ENCODE results near the gene GABPB2.
"Not testable (repeated sequence)": the region's sequence is repeated elsewhere in the genome, so short reads cannot be mapped to it uniquely, and the experiment has no call there.

GABPB2 gene

DNA sequence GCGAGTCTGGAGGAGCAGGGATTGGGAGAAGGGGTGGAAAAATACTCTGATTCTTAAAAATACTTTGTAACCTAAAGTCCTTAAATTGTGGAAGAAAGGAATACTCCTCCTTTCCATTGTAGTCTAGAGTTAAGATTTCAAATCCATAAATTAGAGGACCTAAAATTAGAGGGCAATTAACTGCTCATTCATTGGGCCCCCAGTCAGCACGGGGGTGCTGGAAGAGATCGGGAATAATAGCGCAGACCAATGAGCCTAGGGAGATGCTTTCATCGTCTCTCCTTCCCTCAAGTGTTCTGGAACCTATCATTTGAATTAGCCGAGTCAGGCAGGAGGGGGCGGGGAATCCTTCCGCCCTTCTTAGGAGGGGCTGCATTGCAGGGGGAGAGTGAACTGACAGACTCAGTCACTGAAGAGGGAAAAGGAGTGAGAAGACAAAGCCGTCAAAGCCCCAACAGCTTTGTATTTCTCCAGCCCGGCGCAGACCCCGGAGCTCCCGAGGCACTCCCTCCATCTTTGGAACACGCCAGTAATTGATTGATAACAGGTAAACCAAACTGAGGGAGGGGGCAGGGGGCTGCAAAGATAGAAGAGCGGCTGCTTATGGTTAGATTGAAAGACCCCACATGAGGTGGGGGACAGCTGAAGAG, 10.4 kb upstream of the GABPB2 start, which contains the start of gene MLLT11:
Gene MLLT11, plus strand, starts transcription at position 391 of the 650 bp plus-strand sequence. CDS start 6,828 bp downstream, outside the sequence.
- DNase-seq: peak; percentile 91

DNA sequence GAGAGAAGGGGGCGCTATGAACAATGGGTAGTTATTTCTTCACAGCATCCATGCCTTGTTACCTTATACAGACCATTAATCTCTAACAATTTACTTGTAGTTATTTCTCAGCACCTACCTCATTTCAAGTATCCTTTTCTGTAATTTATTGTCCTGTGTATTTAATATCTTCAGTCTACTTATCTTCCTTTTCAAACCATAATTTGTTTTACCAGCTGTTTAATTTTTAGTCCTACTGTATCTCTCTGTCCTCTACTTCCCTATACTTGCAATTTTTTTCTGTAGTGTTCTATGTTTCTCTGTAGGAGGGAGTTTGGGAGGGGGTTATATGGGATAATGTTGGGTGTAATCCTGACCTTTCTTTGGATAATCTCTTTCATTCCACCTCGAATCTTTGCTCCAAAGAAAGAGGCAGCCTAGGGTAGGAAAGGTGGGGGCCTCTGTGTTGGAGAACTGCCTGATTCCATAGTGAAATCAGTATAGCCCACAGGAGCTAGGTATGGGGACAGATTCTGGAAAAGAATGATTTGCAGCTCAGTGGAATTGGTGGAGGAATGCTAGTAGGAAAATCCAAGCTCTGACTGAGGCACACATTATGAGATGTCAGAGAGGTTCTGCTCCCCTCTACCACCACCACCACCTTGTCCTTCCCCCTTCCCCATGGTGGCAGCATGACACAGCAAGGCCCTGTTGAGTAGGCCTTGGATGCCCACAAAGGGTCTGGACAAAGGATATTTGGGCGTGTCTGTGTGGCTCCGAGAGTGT, 9.7 kb upstream of the GABPB2 start:
- peak; percentile 53 for DNase-seq

DNA sequence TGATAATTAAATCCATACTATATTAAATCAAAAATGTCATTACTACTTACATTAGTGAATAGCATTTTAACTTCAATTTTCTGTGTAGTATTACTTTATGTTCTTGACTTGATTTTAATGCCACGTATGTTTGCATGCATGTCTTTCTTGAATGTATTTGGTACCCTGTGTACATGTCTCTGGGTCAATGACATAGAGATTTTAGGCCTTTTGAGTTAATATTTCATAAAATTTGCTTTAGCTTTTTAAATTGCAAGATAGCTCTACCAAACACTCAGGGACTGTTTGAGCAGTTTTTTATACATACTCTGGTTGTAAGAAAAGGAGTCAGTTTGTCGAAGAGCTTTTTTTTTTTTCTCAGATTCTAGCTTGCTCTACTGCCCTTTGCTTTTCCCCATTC, 8.9 kb upstream of the GABPB2 start:
- DNase-seq: no peak

DNA sequence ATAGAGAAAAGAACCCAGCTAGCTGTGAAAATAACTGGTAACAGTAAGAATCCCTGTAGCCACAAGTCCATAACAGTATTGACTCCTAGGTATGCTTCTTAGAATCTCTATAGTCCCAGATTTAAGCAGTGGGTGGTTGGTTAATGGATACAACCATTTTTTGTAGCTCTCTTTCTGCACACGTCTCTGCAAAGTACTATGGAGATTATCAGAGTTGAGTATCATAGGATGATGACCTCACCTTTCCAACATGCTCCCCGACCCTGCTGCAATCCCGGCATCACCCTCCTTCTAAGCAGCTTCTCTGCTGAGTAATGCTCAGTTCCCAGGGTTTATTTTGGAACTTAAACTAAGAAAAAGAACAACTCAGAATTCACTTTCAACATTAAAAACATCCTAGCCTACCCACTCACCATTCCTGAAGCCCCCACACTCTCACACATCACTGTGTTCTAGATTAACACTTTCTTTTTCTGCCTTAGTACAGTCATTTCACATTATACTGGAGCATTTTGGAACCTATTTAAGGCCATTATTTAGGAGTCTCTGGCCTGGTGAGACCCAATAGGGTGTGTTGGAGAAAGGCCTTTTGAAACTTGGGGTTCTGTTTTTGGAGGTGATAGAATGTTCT, 7.7 kb upstream of the GABPB2 start:
- no peak for DNase-seq

DNA sequence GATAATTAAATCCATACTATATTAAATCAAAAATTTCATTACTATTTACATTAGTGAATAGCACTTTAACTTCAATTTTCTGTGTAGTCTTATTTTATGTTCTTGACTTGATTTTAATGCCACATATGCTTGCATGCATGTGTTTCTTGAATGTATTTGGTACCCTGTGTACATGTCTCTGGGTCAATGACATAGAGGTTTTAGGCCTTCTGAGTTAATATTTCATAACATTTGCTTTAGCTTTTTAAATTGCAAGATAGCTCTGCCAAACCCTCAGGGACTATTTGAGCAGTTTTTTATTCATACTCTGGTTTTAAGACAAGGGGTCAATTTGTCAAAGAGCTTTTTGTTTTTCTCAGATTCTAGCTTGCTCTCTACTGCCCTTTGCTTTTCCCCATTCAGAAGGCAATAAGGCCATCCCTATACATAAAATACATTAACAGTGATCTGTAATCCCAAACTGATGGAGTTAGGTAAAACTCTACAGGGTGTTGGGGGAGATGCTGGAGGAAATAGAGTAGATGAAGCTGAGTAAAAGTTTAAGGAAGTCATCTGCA, 5.4 kb upstream of the GABPB2 start:
- no peak for DNase-seq

DNA sequence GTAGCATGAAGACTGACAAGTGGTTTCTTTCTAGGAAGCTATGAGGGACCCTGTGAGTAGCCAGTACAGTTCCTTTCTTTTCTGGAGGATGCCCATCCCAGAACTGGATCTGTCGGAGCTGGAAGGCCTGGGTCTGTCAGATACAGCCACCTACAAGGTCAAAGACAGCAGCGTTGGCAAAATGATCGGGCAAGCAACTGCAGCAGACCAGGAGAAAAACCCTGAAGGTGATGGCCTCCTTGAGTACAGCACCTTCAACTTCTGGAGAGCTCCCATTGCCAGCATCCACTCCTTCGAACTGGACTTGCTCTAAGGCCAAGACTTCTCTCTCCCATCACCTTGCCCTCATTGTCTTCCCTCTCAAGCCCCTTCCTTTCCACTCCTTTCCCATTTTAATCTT, 3.4 kb upstream of the GABPB2 start:
- no peak for DNase-seq

DNA sequence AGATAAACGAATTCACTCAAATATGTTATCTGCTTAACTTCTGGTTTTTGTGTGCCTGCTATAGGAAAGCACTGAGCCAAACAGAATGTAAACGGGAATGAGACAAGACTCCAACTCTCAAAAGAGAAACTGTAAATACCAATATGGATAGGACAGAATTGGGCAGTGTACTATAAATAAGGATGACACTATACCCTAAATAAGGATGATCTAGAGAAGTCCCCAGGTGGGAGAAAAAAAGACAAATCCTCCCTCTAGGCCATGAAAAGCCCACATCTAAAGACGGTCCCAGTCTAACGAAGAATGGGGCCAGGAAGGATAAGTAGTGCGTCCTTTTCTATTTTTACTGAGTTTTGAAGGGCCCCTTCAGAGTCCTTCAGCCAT, 1.5 kb upstream of the GABPB2 start:
- DNase-seq: peak; percentile 96

DNA sequence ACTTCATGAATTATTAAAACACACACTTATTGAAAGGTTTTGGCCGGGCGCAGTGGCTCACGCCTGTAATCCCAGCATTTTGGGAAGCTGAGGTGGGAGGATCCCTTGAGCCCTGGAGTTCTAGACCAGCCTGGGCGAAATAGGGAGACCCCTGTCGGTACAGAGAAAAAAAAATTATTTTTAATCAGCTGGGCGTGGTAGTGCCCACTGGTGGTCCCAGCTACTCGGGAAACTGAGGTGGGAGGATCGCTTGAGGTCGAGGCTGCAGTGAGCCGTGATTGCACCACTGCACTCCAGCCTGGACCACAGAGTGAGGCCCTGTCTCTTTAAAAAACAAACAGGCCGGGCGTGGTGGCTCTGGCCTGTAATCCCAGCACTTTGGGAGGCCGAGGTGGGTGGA, 1.7 kb downstream of the GABPB2 start:
- no peak for DNase-seq

DNA sequence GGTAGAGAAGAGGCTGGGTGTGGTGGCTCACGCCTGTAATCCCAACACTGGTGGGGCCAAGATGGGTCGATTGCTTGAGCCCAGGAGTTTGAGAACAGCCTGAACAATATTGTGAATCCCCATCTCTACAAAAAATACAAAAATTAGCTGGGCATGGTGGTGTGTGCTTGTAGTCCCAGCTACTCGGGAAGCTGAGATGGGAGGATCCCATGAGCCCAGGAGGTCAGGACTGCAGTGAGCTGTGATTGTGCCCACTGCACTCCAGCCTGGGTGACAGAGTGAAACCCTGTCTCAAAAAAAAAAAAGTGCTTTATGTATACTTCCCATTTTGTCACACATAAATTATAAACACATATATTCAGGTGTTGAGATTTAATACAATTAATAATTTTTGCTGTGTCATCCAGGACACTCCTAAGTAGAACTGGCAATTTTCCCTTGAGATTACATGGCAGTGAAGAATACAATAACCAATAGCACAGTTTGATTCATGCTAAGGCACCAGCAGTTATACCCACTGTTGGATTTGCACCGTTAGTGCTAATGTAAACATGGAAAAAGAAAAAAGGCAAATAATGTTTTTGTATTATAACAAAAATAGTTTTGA, 15.5 kb downstream of the GABPB2 start:
- no peak for DNase-seq

DNA sequence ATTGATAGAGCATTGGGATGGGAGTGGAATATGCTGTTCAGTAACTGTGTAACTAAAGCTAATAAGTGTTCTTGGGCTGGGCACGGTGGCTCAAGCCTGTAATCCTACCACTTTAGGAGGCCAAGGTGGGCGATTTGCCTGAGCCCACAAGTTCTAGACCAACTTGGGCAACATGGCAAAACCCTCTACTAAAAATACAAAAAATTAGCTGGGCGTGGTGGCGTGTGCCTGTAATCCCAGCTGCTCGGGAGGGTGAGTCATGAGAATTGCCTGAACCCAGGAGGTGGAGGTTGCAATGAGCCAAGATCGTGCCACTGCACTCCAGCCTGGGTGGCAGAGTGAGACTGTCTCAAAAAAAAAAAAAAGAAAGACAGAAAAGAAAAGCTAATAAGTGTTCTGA, 26.9 kb downstream of the GABPB2 start:
- not testable (repeated sequence) for DNase-seq

DNA sequence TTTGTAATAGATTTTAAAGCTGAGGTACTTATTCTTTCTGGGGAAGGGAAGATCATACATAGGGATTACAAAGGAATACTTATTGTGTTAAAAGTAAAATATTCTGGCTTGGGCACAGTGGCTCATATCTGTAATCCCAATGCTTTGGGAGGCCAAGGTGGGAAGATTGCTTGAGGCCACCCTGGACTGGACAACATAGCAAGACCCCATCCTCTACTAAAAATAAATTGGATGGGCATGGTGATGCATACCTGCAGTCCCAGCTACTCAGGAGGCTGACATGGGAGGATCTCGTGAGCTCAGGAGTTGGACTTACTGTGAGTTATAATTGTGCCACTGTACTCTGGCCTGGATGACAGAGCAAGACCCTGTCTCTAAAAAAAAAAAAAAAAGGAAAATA, 27.6 kb downstream of the GABPB2 start:
- DNase-seq: no peak

DNA sequence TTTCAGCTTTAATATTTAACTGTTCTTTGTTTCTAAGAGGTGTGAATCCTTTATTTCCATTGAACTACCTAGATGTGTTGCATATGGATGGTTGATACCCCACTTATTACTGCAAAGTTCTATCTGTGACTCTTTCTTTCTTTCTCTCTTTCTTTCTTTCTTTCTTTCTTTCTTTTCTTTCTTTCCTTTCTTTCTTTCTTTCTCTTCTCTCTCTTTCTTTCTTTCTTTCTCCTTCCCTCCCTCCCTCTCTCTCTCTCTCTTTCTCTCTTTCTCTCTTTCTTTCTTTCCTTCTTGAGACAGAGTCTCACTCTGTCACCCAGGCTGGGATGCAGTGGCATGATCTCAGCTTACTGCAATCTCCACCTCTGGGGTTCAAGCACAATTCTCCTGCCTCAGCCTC, 34.1 kb downstream of the GABPB2 start:
- no peak for DNase-seq

DNA sequence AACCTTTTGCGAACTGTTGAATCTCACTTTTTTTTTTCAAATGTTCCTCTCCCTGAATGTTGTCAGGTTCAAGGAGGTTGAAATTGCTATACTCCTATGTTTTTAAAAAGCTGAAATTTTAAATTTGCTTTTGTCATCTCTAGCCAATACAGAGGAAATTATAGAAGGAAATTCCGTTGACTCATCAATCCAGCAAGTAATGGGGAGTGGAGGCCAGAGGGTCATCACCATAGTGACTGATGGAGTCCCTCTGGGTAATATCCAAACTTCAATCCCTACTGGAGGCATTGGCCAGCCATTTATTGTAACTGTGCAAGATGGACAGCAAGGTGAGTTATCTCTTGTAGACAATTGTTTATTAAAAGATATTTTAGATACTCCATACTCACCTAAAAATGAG, 36.3 kb downstream of the GABPB2 start:
- no peak for DNase-seq

DNA sequence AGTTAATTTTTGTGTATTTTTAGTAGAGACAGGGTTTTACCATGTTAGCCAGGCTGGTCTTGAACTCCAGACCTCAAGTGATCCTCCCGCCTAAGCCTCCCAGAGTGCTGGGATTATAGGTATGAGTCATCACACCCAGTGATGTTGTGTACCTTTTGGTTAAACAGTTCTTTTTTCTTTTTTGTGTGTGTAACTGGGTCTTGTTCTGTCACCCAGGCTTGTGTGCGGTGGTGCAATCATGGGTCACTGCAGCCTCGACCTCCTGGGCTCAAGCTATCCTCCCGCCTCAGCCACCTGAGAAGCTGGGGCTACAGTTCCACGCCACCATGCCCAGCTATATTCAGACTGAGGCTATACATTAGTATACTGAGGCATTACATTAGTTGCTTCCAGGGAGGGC, 37.8 kb downstream of the GABPB2 start:
- DNase-seq: no peak

DNA sequence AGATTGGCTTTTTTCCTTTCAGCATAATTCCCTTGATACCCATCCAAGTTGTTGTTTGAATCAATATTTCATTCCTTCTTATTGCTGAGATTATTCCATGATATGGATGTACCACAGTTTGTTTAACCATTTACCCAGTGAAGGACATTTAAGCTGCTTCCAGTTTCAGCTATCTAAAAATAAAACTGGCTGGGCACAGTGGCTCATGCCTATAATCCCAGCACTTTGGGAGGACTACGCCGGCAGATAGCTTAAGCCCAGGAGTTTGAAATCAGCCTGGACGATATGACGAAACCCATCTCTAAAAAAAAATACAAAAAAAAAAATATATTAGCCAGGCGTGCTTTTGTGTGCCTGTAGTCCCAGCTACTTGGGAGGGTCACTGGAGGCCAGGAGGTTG, 43.3 kb downstream of the GABPB2 start:
- DNase-seq: no peak

DNA sequence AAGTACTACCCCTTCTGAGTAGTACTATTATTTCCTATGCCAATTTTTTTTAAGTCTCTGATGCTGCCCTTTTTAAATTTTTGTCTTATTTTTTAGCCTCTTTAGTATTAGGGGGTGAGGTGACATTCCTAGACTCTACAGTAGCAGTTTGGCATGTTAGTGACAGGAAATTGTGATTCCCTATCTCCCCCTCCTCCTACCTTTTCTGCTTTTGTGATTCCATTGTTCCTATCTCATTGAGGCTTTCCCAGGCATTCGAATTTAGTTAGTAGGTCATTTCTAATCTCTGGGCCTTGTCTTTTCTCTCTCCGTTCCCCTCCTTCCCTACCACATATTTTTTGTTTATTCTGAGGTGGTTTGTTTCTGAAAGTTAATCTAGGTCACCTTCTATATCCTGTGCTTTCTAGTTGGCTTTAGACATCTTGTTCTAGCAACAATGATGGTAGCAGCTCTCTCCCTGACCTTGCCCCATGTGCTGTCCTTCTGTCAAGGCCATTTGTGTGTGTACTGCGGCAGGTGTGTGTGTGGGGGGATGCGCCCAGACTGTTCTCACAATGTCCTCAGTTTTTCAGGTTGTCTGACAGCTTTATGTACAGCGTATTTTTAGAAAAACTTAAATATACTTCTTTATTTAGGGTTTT, 54.3 kb downstream of the GABPB2 start:
- DNase-seq: no peak

DNA sequence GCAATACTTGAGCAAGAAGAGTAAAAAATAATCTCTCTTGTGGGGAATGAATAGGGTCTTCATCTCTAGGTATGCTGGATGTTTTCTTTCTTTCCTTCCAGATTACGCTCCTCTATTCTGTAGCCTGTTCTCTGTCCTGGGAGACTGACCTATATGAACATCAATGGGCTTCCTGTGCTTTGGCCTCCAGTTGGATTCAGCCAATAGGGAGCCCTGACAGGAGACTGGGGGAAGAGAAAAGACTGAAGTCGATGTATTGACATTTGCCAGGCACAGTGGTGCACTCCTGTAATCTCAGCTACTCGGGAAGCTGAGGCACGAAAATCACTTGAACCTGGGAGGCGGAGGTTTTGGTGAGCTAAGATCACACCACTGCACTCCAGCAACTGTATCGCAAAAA, 58.2 kb downstream of the GABPB2 start:
- no peak for DNase-seq

DNA sequence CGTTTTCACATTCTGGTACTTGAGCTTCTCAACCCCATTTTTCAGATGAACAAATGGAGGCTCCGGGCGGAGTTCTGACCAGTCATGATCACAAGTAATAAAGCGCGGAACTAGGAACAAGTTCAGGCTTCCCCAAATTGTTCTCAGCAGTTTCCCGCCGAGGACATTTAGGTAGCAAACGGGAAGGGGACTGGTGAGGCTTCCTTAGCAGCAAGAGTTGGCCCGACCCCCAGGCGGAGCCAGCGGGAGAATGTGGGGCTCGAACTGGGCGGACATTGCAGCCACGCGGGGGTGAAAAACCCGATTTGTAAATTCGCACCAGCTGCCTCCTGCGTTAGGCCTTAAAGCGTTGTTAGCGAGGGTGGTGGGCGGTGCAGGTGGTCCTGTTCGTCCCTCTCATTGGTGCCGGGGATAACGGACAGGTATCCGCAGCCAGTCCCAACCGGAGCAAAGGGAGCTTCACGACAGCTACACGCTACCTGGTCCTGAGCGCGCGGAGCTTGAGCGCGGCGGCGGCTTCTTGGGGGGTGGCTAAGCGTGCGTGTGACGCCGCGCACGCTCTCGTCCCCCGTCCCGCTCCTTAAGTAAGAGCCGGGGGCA, 60.5 kb downstream of the GABPB2 start:
- DNase-seq: no peak

DNA sequence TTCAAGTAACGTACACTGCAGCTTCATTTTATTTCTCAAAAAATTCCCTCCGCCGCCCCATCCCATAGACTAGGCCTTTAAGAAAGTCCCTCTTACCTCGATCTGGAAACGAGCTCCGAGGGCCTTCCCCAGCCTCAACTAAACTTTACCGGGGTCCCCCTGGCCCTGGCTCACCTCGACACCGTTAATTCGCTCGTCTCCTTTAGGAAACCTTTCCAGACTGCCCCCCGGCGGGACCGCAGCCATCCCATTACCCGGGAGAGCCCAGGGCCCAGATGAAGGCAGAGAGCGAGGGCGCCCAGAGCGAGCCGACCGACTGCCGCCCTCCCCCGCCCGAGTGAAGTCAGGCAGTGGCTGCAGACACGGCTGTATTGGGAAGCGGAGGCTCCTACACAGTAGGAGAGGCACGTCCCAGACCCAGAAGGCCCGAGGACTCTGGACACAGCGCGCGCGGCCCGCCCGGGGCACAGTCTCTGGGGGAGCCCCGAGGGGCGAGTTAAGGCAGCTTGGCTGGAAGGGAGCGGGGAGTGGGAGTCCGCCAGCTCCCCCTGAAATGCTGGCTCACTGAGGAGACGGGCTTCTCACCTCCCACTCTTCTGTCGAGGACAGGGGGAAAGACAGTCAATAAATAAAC, 61.3 kb downstream of the GABPB2 start:
- no peak for DNase-seq

DNA sequence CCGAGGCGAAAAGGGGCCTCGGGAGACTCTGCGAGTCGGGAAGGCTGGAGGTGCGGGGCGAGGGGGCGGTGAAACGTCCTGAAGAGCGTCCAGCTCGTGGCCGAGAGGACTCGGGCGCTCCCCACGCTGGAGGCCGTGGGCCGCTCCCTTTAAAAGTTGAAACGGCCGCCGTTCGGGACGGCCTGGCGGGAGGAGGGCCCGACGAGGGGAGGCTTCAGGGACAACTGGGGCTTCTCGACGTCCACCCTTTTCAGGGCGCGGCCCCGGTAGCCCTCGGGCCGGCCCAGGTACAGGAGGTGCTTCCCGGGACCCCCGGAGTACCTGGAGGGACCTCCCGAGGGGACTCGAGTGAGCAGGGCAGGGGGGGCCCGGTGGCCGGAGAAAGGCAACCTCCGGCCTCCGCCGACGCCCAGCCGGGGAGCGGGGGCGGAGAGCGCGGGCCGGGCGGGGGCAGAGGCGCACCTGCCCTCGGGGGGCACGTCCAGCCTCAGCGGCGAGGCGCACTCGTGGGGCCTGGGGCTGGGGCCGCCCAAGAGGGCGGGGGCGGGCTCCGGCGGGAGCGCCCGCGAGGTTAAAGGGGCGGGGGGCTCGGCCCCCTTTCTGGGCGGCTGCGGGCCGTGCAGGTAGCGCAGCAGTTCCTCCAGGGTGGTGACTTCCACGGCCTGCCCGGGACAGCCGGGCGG, 61.9 kb downstream of the GABPB2 start:
- DNase-seq: no peak

DNA sequence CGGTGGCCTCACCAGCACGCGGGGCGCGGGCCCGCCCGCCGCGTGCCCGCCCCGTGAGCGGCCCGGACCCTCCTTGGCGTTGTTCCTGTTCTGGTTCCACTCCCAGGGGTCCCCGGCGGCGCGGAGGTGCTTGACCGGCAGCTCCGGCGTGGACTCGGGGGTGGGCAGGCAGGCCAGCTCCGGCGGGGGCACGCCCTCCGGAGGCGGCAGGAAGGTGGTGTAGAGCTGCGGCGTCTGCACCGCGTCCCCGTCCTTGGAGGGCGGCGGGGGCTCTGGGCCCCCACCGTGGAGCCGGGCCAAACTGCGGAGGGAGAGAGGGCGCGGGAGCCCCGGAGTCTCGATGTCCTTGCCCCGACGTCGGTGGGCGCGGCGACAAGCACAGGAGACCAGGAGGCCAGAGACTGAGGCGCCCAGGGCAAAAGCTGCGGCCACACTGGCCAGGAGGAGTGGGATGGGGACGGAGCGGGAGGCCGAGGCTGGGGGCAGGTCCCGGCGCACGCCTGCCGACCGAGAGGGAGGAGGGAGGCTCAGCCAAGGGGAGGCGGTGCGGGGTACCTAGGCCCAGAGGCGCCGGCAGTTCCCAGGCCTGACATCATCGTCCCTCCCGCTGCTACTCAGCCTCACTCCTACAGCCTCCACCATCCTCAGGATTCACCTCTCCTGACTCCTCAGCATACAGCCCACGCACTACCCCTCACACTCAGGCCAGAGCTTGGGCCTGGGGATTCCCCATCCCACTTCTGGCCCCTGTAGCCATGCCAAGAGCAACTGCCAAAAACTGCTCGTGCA, 62.7 kb downstream of the GABPB2 start:
- no peak for DNase-seq

Data from NCI-H345 (cell line).